ENCODE results near the gene ZSWIM3.

GRCh38 chr20:45882469-45883099 is 25.2 kb downstream of the ZSWIM3 start:
- TF ChIP-seq CTCF (IDR thresholded peaks at IDR 0.05; ENCODE audit: poor library complexity, severe bottlenecking) (no peak), EZH2 (IDR thresholded peaks at IDR 0.05; ENCODE audit: borderline replicate concordance, insufficient read depth, low read length, poor library complexity, severe bottlenecking) (no peak), SMC3 (conservative IDR thresholded peaks at IDR 0.05; ENCODE audit: poor library complexity) (no peak), MXI1 (conservative IDR thresholded peaks at IDR 0.05; ENCODE audit: poor library complexity, severe bottlenecking) (no peak), EP300 (conservative IDR thresholded peaks at IDR 0.05; ENCODE audit: poor library complexity, severe bottlenecking) (no peak)

Data from neural cell (in vitro differentiated cells).